HG03159 (cell line): Measurements from ENCODE around the gene NFIX.

Experiments used
- ATAC-seq: cut with Tn5 transposase; IDR thresholded peaks from one replicate; pipeline ENCODE4 v1.9.1; 2021; ENCODE audit warnings: mild to moderate bottlenecking, moderate library complexity; ENCODE audit not compliant: unreplicated experiment

The NFIX gene

GRCh38 chr19:13033819-13034611, 38.7 kb downstream of the NFIX start:
- ATAC-seq = no peak

GRCh38 chr19:13034636-13035035, 39.4 kb downstream of the NFIX start:
- no peak for ATAC-seq

GRCh38 chr19:13035820-13036365, 40.6 kb downstream of the NFIX start:
- ATAC-seq = no peak

GRCh38 chr19:13036366-13036976, 41.2 kb downstream of the NFIX start:
- ATAC-seq = no peak

- no peak for ATAC-seq
These were observed 41.9 kb downstream of the NFIX start for GRCh38 chr19:13037161-13037560.

GRCh38 chr19:13037731-13038130, 42.5 kb downstream of the NFIX start:
- no peak for ATAC-seq

GRCh38 chr19:13038306-13039210, 43.3 kb downstream of the NFIX start:
- no peak for ATAC-seq

GRCh38 chr19:13039211-13039789, 44.0 kb downstream of the NFIX start:
- ATAC-seq = no peak

GRCh38 chr19:13040232-13040947, 45.1 kb downstream of the NFIX start:
- no peak for ATAC-seq

- ATAC-seq = no peak
These were observed 45.6 kb downstream of the NFIX start for GRCh38 chr19:13040948-13041292.

- ATAC-seq = no peak
These were observed 47.3 kb downstream of the NFIX start for GRCh38 chr19:13042443-13043130.

- no peak for ATAC-seq
These were observed 48.0 kb downstream of the NFIX start for GRCh38 chr19:13043285-13043684.

GRCh38 chr19:13044231-13044836, 49.1 kb downstream of the NFIX start:
- ATAC-seq = no peak

- no peak for ATAC-seq
These were observed 50.5 kb downstream of the NFIX start for GRCh38 chr19:13045812-13046211.

GRCh38 chr19:13047374-13047773, 52.1 kb downstream of the NFIX start:
- no peak for ATAC-seq

GRCh38 chr19:13050274-13050673, 55.0 kb downstream of the NFIX start:
- ATAC-seq = no peak

GRCh38 chr19:13051557-13052165, 56.4 kb downstream of the NFIX start:
- no peak for ATAC-seq

GRCh38 chr19:13052447-13053175, 57.3 kb downstream of the NFIX start:
- no peak for ATAC-seq
